ENCODE data around the gene ARRDC2.
A peak's percentile ranks its signal among the peaks of the same experiment; 100 is the strongest.

The ARRDC2 gene

DNA sequence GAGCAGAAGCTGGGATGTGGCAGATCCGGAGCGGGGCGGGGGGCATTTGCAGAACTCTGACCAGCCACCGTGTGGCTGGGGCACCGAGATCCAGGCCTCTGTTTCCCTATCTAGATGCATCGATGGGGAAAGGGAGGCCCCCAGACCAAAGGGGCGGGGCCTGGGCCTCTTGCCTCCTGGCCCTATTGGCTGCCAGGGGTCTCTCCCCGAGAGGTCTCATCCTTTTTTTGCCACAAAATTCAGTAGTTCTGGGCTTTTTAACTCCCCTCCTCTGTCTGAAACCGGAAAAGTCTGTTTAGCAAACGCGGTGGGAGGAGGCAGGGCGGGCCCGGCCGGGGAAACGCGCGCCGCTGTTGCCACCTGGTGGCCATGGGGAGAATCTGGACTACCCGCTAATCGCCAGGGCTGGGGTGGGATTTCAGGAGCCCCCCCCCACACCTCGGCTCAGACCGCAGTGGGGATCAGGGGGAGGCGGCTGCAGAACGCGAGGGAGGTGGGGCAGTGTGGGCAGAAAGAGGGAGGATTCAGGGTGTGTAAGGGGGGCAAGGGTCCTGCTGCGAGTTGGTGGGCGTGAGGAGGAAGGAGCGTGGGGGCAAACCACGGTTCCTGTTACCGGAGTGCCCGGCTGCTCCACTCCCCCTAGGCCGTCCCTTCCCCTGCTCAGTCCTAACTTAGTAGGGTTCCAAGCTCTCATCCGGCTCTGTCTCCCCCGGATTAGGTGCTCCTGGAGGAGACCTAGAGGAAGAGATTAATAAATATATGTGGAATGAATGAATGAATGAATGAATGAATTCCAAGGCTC lies 50.4 kb downstream of the ARRDC2 start:
- DNase-seq (ENCODE audit: low spot score), result peak; percentile 87

DNA sequence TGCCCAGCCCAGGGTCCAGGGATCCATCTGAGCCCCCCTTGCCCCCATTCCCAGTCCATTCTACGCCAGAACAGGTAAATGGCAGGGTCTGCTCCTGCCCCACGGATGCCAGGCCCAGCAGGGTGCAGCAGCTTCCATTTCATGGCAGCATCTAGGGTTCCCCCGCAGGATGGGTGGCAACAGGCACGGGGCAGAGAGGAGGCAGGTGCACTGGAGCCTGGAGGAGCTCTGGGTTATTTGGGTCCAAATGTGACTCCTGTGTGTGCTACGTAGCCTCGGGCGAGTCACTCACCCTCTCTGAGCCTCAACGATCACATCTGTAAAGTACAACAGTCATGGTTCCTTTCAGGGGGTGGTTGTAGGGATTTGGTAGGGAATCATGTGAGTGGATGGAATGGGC lies 51.3 kb downstream of the ARRDC2 start:
- DNase-seq (ENCODE audit: low spot score), result no peak

DNA sequence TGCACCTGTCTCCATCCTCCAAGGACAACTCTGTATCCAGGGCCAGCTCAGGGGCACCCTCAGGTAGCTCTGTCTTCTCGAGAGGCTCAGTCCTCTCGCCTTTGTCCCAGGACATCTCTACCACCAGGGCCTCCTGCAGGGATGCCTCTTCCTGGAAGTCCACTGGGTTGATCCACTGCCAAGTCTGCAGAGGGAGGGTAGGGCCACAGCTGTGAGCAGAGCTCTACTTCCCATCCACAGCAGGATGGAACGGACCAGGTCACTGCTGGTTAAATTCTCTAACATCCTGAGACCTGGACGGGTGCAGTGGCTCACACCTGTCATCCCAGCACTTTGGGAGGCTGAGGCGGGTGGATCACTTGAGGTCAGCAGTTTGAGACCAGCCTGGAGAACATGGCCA lies 51.9 kb downstream of the ARRDC2 start:
- no peak for DNase-seq (ENCODE audit: low spot score)

DNA sequence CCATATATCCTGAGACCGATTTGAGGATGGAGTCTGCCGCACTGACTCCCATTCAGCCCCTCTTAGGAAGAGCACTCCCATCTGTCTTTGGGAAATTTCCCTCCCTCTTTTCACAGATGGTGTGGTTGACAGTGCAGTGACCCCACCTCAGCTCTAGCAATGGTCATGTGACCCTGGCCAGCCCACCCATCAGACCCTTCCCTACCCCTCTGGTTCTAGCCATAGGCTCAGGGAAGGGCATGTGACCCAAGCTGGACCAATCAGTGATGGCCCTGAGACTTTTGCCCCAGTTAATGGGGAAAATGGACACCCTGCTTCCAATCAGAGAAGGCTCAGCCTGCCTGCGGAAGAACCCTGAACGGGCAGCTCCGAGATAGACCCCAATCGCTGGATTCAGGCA lies 52.5 kb downstream of the ARRDC2 start:
- DNase-seq (ENCODE audit: low spot score), result no peak

DNA sequence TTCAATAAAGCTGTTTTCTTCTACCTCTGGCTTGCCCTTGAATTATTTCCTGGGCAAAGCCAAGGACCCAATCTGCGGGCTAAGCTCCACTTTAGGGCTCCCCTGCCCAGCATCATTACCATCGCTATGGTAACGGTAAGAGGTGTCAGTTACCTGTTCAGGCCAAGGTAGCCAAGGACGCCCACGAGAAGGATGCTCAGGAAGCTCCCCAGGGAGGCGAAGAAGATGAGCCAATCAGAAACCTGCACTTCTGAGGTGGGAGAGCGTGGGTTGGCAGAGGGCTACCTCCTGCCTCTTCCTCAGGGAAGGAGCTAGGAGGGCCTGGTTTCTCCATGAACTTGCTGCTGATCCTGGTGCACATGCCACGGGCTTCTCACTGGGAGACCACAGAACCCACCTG lies 54.1 kb downstream of the ARRDC2 start:
- no peak for DNase-seq (ENCODE audit: low spot score)

DNA sequence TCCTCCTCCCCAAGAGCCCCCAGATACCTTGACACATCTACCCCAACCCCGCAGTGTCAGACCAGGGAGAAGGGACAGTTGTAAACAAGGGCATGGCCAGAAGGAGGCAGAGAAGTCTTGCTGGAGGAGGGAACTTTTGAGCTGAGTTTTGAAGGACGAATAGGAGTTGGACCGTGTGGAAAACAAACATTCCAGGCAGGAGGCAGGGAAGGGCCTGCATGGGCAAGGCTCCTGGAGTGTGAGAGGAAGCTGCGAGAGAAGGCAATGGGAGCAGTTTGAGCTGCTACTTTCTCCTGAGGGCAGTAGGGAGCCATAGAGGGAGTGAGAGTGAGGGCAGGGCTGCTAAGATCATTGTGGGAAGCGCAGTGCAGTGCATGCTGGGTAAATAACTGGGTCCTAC lies 55.5 kb downstream of the ARRDC2 start:
- DNase-seq (ENCODE audit: low spot score), result no peak

Data from left forelimb (tissue), 1 donor.